Pancreas (tissue), 10 donors: ENCODE measurements around the gene KIF2C. TPM values are rescaled to one million over a fixed set of nuclear protein-coding genes. Genes with fewer than 3 reads are reported as not detected.

Experiments used
- ATAC-seq, 4 donors: fragments of 200-7000 bp; cut with Tn5 transposase; one replicate each; pipeline versions ENCODE4 v1.8.0 to v1.9.1; 2020; ENCODE audit warnings: mild to moderate bottlenecking in 4 of 4, moderate library complexity in 4 of 4
- DNase-seq, 6 donors: peaks; one replicate each; pipeline ENCODE4 v3.0.0-alpha.2; 2020
- FAIRE-seq: peaks from 2 replicates; lab custom pipeline; 2012; peaks lifted over from hg19 to GRCh38; lab: Jason Lieb, UNC
- H3K27ac ChIP-seq, 4 donors: fragments of 200-600 bp; sonication (generic); 1 replicate in 3 of 4; 2 replicates in 1 of 4; pipeline versions ENCODE4 v1.5.0 to v1.8.0; 2020
- H3K27me3 ChIP-seq, 4 donors: fragments of 200-600 bp; one replicate each; pipeline ENCODE4 v1.8.0; 2021
- H3K36me3 ChIP-seq, 3 donors: fragments of 200-600 bp; sonication (generic) in 1 of 3; one replicate each; pipeline versions ENCODE4 v1.5.0 to v1.8.0; 2020 to 2021
- H3K4me1 ChIP-seq, 3 donors: fragments of 200-600 bp; one replicate each; pipeline ENCODE4 v1.8.0; 2021
- H3K4me3 ChIP-seq, 4 donors: fragments of 200-600 bp; sonication (generic) in 2 of 4; one replicate each; pipeline versions ENCODE4 v1.5.0 to v1.8.0; 2020 to 2021
- H3K9me3 ChIP-seq, 4 donors: fragments of 200-600 bp; one replicate each; pipeline ENCODE4 v1.8.0; 2021
- WGBS, 2 donors: extraction: QIAGEN DNeasy Blood & Tissue Kit; methylation state at CpG; one replicate each; pipeline ENCODE4 v1.1.7; 2013; 5-methylcytosine and 5-hydroxymethylcytosine counted together
- intact Hi-C, 3 donors: fragments of 100-400 bp; cut with DNase I; formaldehyde crosslinking; loops; one replicate each; pipeline versions ENCODE4 v1.11.1 to v1.14.2; 2022
- polyA plus RNA-seq, 2 donors: library from polyadenylated mRNA; stranded (reverse); fragments of 200-250 nt; gene quantifications; one replicate each; pipeline ENCODE4 v1.2.3, GENCODE V29; 2013
- total RNA-seq, 6 donors: library from RNA; stranded (reverse); fragmentation: NEBNext Ultra II Directional in 4 of 6; extraction: Animal tissue kit (Norgen Biotek cat#: 25700) in 4 of 6; gene quantifications; one replicate each; pipeline versions ENCODE4 v1.2.1 to v1.2.4, GENCODE V29; 2021 to 2023
- TF ChIP-seq, protein P1 (sequence below), 4 donors: fragments of 200-600 bp; sonication (generic) in 3 of 4; IDR thresholded peaks; one replicate each; pipeline versions ENCODE4 v1.5.0 to v1.8.0; 2021; ENCODE audit warnings: antibody characterized with exemption in 4 of 4
- donor health status: healthy with polysubstance abuse.
- donor health status: DM: no; HTN: no; CAD: no; lungs with moderate emphysema.
- donor health status: DM: no; HTN: no; CAD: no.
- donor health status: control.
- donor health status: control.
- donor health status: Bipolar disorder and iron deficiency.
- donor health status: DM: yes; HTN: yes; CAD: no.
- donor health status: DM: no; HTN: no; CAD: no.
- donor health status: DM: no; HTN: no; CAD: no.
- donor health status: DM: yes; HTN: yes; CAD: no.

The KIF2C gene
- total RNA-seq = 1 to 10 TPM in 2 of 6 donors, under 1 TPM in 3, not detected in 1; 0.12 to 1.6 (median 0.44) TPM
- polyA plus RNA-seq = under 1 TPM; 0.30 to 0.40 TPM

DNA sequence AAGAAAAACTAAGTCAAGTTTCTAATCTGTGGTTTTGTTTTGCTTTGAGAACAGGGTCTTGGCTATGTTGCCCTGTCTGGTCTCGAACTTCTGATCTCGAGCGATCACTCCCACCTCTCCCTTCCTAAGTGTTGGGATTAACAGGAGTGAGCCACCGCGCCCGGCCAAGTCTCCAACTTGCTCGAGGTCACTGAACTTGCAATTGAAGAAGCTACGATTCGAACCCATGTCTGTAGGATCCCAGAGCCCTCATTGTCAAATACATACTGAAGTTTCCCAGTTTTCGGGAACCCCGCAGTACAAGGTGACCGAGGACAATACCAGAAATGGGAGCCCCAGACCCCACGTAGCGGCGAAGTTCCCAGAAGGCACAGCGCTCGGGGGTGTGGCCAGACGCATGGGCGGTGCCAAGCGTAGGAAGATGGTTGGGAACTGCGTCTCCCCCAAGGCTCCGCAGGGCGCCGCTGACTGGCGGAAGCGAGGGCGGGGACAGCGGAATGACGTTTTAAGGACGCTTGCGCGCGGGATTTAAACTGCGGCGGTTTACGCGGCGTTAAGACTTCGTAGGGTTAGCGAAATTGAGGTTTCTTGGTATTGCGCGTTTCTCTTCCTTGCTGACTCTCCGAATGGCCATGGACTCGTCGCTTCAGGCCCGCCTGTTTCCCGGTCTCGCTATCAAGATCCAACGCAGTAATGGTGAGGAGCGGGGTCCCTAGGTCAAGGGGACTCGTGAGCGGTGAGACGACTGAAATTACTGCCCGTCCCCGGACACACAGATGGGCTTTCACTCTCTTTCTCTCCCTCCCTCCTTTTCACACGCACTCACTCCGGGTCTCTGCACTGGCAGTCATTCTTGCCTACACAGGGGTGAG lies at the start of gene KIF2C:
KIF2C (plus strand) TSS at position 531 of the 872 bp plus-strand sequence; CDS start at position 627, 96 bp downstream.
- FAIRE-seq (peak; percentile 90), DNase-seq (peak; percentile 95 to 98 (median 96))

DNA sequence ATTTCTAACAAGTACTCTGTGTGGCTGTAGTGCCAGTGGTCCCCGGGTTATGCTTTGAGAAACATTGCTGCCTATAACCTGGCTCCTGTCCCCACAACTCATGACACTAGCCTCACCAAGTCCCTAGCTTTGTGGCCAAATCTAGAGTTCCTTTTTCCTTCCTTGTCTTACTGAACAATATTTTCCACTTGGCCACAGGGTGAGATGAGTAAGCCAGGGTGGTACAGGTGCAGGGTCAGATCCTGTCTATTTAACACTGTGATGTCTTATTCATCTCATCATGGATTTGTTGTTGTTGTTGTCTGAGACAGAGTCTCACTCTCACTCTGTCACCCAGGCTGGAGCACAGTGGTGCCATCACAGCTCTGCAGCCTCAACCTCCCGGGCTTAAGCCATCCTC lies 46.5 kb upstream of the KIF2C start:
- WGBS, 2 donors = 76 to 79% methylated on average over 2 of the region's 2 CpGs

More for the DNA sequence above, at the start of gene KIF2C:
- Histone ChIP-seq H3K27me3 (no peaks in the 10 kb centered on the region), H3K4me3 (peak within 1 kb of the TSS; percentile 26 to 53 (median 38)), H3K4me1 (peaks cover 0 to 8% (median 5%) of the 10 kb centered on the region in 3 donors), H3K36me3 (no peaks in the 10 kb centered on the region), H3K9me3 (no peaks in the 10 kb centered on the region), H3K27ac (peak within 1 kb of the TSS; percentile 63 to 91 (median 76))
- TF ChIP-seq, protein P1, sequence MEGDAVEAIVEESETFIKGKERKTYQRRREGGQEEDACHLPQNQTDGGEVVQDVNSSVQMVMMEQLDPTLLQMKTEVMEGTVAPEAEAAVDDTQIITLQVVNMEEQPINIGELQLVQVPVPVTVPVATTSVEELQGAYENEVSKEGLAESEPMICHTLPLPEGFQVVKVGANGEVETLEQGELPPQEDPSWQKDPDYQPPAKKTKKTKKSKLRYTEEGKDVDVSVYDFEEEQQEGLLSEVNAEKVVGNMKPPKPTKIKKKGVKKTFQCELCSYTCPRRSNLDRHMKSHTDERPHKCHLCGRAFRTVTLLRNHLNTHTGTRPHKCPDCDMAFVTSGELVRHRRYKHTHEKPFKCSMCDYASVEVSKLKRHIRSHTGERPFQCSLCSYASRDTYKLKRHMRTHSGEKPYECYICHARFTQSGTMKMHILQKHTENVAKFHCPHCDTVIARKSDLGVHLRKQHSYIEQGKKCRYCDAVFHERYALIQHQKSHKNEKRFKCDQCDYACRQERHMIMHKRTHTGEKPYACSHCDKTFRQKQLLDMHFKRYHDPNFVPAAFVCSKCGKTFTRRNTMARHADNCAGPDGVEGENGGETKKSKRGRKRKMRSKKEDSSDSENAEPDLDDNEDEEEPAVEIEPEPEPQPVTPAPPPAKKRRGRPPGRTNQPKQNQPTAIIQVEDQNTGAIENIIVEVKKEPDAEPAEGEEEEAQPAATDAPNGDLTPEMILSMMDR (IDR thresholded peaks at IDR 0.05) = no peak
- peak; percentile 100 for ATAC-seq
- intact Hi-C loops = no loop called here
- 1% methylated on average over 56 to 57 of the region's 57 CpGs for WGBS, 2 donors

DNA sequence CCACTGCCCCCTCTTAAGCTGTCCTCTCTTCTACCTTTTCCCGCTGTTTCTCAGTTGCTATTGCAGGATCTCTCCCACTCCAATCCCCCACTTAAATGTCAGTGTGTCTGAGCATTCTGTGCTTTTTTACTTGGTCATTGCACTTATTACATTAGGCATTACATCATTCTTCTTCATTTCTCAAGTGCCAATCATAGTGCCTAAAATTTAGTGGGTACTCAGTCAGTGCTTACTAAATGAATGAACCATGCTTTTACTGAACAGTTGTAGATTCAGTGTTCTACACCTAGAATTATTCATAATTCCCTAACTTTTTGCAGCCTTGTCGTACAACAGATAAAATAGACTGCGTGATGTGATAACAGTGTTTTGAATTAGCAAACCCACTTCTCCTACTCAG lies 45.7 kb upstream of the KIF2C start:
- DNase-seq = no peak
- Histone ChIP-seq H3K27ac (no peak overlapping the region), H3K36me3 (no peaks in the 10 kb centered on the region), H3K27me3 (no peaks in the 10 kb centered on the region), H3K4me3 (no peak overlapping the region), H3K9me3 (no peaks in the 10 kb centered on the region), H3K4me1 (no peaks in the 10 kb centered on the region)
- ATAC-seq = no peak
- intact Hi-C loops = no loop called here
- FAIRE-seq = no peak
- WGBS, 2 donors = 80 to 92% methylated on average over 3 of the region's 3 CpGs
- TF ChIP-seq, protein P1 (IDR thresholded peaks at IDR 0.05) = no peak

More for the DNA sequence above, 46.5 kb upstream of the KIF2C start:
- H3K4me1 ChIP-seq = no peaks in the 10 kb centered on the region
- no peaks in the 10 kb centered on the region for H3K9me3 ChIP-seq
- no peak for DNase-seq
- TF ChIP-seq, protein P1 (IDR thresholded peaks at IDR 0.05) = no peak
- H3K4me3 ChIP-seq = no peak overlapping the region
- H3K27ac ChIP-seq = no peak overlapping the region
- no peak for FAIRE-seq
- H3K36me3 ChIP-seq = no peaks in the 10 kb centered on the region
- no peaks in the 10 kb centered on the region for H3K27me3 ChIP-seq
- intact Hi-C loops = no loop called here
- no peak for ATAC-seq

DNA sequence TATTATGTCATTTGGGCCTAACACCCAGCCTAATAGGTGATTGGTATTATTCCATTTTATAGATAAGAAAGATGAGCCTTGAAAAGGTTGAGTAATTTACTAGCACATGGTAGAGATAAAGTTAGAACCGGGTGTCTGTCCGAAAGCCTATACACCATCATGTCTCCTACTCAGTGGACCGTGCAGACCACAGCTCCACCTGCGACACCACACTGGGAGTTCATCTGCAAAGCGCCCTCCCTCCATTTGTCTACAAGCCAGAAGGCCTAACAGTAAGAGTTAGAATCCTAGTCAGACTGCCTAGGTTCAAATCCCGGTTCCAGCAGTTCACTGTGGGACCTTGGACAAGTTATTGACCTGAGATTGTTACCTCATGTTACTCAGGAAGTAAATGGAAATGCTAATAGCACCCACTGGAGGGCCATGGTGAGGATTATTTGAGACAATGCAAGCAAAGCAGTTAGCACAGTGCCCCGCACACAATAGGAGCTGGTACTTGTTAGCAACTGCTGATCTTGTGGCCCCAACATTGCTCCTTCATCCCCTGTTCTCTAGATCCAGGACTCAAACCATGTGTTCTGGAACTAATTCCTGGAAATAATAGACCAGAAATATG lies 44.7 kb upstream of the KIF2C start:
- no peak for DNase-seq
- no peaks in the 10 kb centered on the region for H3K36me3 ChIP-seq
- intact Hi-C loops = no loop called here
- H3K27ac ChIP-seq = no peak overlapping the region
- TF ChIP-seq, protein P1 (IDR thresholded peaks at IDR 0.05) = no peak
- no peaks in the 10 kb centered on the region for H3K27me3 ChIP-seq
- H3K4me1 ChIP-seq = no peaks in the 10 kb centered on the region
- 86 to 92% methylated on average over 7 of the region's 7 CpGs for WGBS, 2 donors
- FAIRE-seq = no peak
- no peaks in the 10 kb centered on the region for H3K9me3 ChIP-seq
- no peak overlapping the region for H3K4me3 ChIP-seq
- ATAC-seq = no peak
